OCI-LY1 (cell line): ENCODE results near the gene ARID5A.
"Not testable (repeated sequence)": the region's sequence is repeated elsewhere in the genome, so short reads cannot be mapped to it uniquely, and the experiment has no call there.

Experiments
- H2AFZ ChIP-seq: fragments of 200-600 bp; sonication (generic), shearing (Covaris generic); 2 replicates; pipeline ENCODE4 v1.6.0; 2014; ENCODE audit warnings: antibody characterized with exemption, mild to moderate bottlenecking, low read length
- H3F3A ChIP-seq: fragments of 200-600 bp; sonication (generic), shearing (Covaris generic); 2 replicates; pipeline ENCODE4 v1.6.0; 2014; ENCODE audit warnings: mild to moderate bottlenecking, antibody characterized with exemption, low read length, moderate library complexity; ENCODE audit not compliant: insufficient read depth
- H3K27ac ChIP-seq: fragments of 200-600 bp; sonication (generic); 2 replicates; pipeline ENCODE4 v1.5.1; 2014; ENCODE audit warnings: low read length, mixed run types, mild to moderate bottlenecking, low read depth; ENCODE audit not compliant: poor library complexity, severe bottlenecking
- H3K27me3 ChIP-seq: fragments of 200-600 bp; sonication (generic); 2 replicates; pipeline ENCODE4 v1.6.0; 2014; ENCODE audit warnings: antibody characterized with exemption, mild to moderate bottlenecking, low read length, moderate library complexity; ENCODE audit not compliant: insufficient read depth
- H3K36me3 ChIP-seq: fragments of 200-600 bp; sonication (generic); 2 replicates; pipeline ENCODE4 v1.6.1; 2014; ENCODE audit warnings: mild to moderate bottlenecking, antibody characterized with exemption, low read length, moderate library complexity, mixed read lengths; ENCODE audit not compliant: insufficient read depth
- H3K4me1 ChIP-seq: fragments of 200-600 bp; sonication (generic); 2 replicates; pipeline ENCODE4 v1.5.1; 2014; ENCODE audit warnings: mild to moderate bottlenecking, low read length, moderate library complexity; ENCODE audit not compliant: insufficient read depth, severe bottlenecking
- H3K4me2 ChIP-seq: fragments of 200-600 bp; sonication (generic), shearing (Covaris generic); 2 replicates; pipeline ENCODE4 v1.6.1; 2014; ENCODE audit warnings: low read length
- H3K4me3 ChIP-seq: fragments of 200-600 bp; sonication (generic); 2 replicates; pipeline ENCODE4 v1.5.1; 2014; ENCODE audit warnings: low read length, low read depth, mild to moderate bottlenecking, mixed read lengths; ENCODE audit not compliant: poor library complexity, severe bottlenecking
- H3K79me2 ChIP-seq: fragments of 200-600 bp; shearing (Covaris generic); 2 replicates; pipeline ENCODE4 v1.6.1; 2016; ENCODE audit warnings: mixed run types, low read length, mixed read lengths; ENCODE audit not compliant: insufficient read depth
- H3K9ac ChIP-seq: fragments of 200-600 bp; sonication (generic), shearing (Covaris generic); 2 replicates; pipeline ENCODE4 v1.6.1; 2014; ENCODE audit warnings: mild to moderate bottlenecking, low read length, mixed read lengths
- H3K9me2 ChIP-seq: fragments of 200-600 bp; sonication (generic), shearing (Covaris generic); 2 replicates; pipeline ENCODE4 v1.6.1; 2014; ENCODE audit warnings: low read depth, mild to moderate bottlenecking, low read length, mixed read lengths
- H3K9me3 ChIP-seq: fragments of 200-600 bp; shearing (Covaris generic); 2 replicates; pipeline ENCODE4 v1.6.1; 2014; ENCODE audit warnings: low read length, mixed read lengths
- H4K20me1 ChIP-seq: fragments of 200-600 bp; sonication (generic), shearing (Covaris generic); 2 replicates; pipeline ENCODE4 v1.6.0; 2016; ENCODE audit warnings: mild to moderate bottlenecking, low read length; ENCODE audit not compliant: insufficient read depth
- CTCF ChIP-seq: fragments of 200-600 bp; sonication (generic), shearing (Covaris generic); IDR thresholded peaks from 2 replicates; pipeline ENCODE4 v1.5.1; 2017; ENCODE audit warnings: mild to moderate bottlenecking, antibody characterized with exemption, low read length, moderate library complexity, mixed read lengths
- EZH2 ChIP-seq: fragments of 200-600 bp; sonication (generic), shearing (Covaris generic); IDR thresholded peaks from 2 replicates; pipeline ENCODE4 v1.8.0; 2017; ENCODE audit warnings: borderline replicate concordance, mixed run types, mild to moderate bottlenecking, antibody characterized with exemption, low read length, moderate library complexity, mixed read lengths

The ARID5A gene

GRCh38 chr2:96555146-96555610 is 18.6 kb downstream of the ARID5A start:
- TF ChIP-seq CTCF (no peak), EZH2 (no peak)
- no peaks in the 10 kb centered on the region for H3K36me3 ChIP-seq
- no peaks in the 10 kb centered on the region for H3K27me3 ChIP-seq
- no peaks in the 10 kb centered on the region for H3K4me1 ChIP-seq
- H3K4me2 ChIP-seq, result no peak overlapping the region
- H3K9me3 ChIP-seq, result no peaks in the 10 kb centered on the region
- no peaks in the 10 kb centered on the region for H4K20me1 ChIP-seq
- no peaks in the 10 kb centered on the region for H3F3A ChIP-seq
- no peak overlapping the region for H3K27ac ChIP-seq
- no peak overlapping the region for H3K9ac ChIP-seq
- H3K79me2 ChIP-seq, result no peaks in the 10 kb centered on the region
- H3K4me3 ChIP-seq, result no peak overlapping the region
- no peaks in the 10 kb centered on the region for H3K9me2 ChIP-seq
- no peak overlapping the region for H2AFZ ChIP-seq

GRCh38 chr2:96556441-96557330 is 20.1 kb downstream of the ARID5A start:
- H2AFZ ChIP-seq, result no peak overlapping the region
- H3K27me3 ChIP-seq, result no peaks in the 10 kb centered on the region
- no peaks in the 10 kb centered on the region for H3K4me1 ChIP-seq
- no peaks in the 10 kb centered on the region for H4K20me1 ChIP-seq
- H3K79me2 ChIP-seq, result no peaks in the 10 kb centered on the region
- H3K27ac ChIP-seq, result no peak overlapping the region
- TF ChIP-seq CTCF (no peak), EZH2 (no peak)
- H3K9me3 ChIP-seq, result no peaks in the 10 kb centered on the region
- no peak overlapping the region for H3K9ac ChIP-seq
- H3K9me2 ChIP-seq, result no peaks in the 10 kb centered on the region
- no peak overlapping the region for H3K4me3 ChIP-seq
- no peak overlapping the region for H3K4me2 ChIP-seq
- H3F3A ChIP-seq, result no peaks in the 10 kb centered on the region
- no peaks in the 10 kb centered on the region for H3K36me3 ChIP-seq

- not testable (repeated sequence) for H3K27me3 ChIP-seq, H3K4me1 ChIP-seq, H2AFZ ChIP-seq, H3F3A ChIP-seq, H3K9me3 ChIP-seq, H4K20me1 ChIP-seq, H3K4me3 ChIP-seq, H3K9ac ChIP-seq, H3K79me2 ChIP-seq, H3K9me2 ChIP-seq, H3K36me3 ChIP-seq, H3K4me2 ChIP-seq, H3K27ac ChIP-seq
Observed at GRCh38 chr2:96557421-96557820, 20.9 kb downstream of the ARID5A start.

GRCh38 chr2:96558061-96558460 is 21.5 kb downstream of the ARID5A start:
- no peak overlapping the region for H3K4me3 ChIP-seq
- H3K27ac ChIP-seq, result no peak overlapping the region
- no peaks in the 10 kb centered on the region for H3K27me3 ChIP-seq
- H3K36me3 ChIP-seq, result no peaks in the 10 kb centered on the region
- no peaks in the 10 kb centered on the region for H3K79me2 ChIP-seq
- H2AFZ ChIP-seq, result no peak overlapping the region
- no peak overlapping the region for H3K9ac ChIP-seq
- H3F3A ChIP-seq, result no peaks in the 10 kb centered on the region
- no peaks in the 10 kb centered on the region for H3K9me3 ChIP-seq
- no peaks in the 10 kb centered on the region for H3K9me2 ChIP-seq
- H4K20me1 ChIP-seq, result no peaks in the 10 kb centered on the region
- no peaks in the 10 kb centered on the region for H3K4me1 ChIP-seq
- H3K4me2 ChIP-seq, result no peak overlapping the region
- TF ChIP-seq CTCF, result no peak
- TF ChIP-seq EZH2, result no peak
